Islet precursor cell (in vitro differentiated cells): Measurements from ENCODE around the gene CCDC102A.
A peak's percentile ranks its signal among the peaks of the same experiment; 100 is the strongest.

Experiments
- DNase-seq: peaks from one replicate; pipeline ENCODE4 v3.0.0-alpha.2; 2018

Gene CCDC102A

GRCh38 chr16:57535680-57536305 lies 578 bp downstream of the CCDC102A start:
- DNase-seq = peak; percentile 96

DNA sequence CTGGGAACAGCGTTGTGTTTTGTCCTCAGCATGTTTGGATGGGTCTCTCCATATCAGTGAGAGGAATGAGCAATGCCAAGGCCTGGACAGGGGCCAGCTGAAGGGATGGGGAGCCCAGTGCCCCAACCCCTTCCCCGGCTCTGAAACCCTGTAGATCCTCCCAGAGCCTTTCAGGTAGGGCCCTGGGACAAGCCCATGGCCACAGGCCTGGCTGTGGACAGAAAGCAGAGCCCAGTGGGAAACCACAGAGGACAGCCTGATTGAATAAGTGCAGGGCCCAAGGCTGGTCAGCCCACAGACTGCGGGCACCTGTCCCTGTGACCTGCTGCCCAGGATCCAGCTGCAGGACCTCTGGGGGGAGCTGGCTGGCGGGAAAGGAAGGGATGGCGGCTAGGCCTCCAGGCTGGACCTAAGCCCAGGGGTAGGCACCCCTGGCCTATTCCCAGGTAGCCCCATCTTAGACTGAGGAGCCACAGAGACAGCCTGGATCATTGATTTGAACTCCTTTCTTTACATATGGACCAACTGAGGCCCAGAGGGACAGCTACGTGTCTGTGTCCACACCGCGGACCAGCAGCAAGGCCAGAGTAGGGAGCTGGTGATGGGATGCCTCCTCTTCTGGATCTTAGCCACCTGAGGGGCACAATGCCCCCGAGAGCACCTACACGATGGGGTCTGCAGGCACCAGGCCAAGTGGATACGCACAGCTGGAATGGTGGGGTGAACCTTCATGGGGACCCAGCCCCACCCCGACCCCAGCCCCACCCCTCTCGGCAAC lies 1.3 kb downstream of the CCDC102A start:
- DNase-seq = peak; percentile 52

DNA sequence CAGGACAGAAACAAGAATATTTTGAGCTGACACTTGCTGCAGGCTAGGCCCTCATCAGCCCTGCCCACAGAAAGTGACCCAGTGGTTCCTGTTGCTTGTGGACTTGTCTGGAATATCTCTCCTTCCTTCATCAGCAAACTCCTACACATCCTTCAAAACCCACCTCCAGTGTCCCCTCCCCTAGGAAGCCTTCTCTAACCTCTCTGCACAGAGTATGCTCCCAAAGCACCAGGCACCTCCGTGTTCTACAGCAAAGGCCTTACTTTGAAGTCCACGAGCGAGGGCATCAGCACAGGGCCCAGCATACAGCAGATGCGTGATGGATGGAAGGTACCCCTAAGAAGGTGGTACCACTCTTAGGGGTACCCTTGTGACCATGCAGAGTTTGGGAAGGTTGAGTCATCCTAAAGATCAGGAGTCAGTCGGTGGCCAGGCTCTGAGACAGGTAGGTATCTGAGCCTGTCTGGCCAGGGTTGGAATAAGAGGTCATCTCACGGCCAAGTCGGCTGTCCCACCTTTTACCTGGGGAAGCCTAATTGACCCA lies 2.0 kb downstream of the CCDC102A start:
- DNase-seq = no peak

DNA sequence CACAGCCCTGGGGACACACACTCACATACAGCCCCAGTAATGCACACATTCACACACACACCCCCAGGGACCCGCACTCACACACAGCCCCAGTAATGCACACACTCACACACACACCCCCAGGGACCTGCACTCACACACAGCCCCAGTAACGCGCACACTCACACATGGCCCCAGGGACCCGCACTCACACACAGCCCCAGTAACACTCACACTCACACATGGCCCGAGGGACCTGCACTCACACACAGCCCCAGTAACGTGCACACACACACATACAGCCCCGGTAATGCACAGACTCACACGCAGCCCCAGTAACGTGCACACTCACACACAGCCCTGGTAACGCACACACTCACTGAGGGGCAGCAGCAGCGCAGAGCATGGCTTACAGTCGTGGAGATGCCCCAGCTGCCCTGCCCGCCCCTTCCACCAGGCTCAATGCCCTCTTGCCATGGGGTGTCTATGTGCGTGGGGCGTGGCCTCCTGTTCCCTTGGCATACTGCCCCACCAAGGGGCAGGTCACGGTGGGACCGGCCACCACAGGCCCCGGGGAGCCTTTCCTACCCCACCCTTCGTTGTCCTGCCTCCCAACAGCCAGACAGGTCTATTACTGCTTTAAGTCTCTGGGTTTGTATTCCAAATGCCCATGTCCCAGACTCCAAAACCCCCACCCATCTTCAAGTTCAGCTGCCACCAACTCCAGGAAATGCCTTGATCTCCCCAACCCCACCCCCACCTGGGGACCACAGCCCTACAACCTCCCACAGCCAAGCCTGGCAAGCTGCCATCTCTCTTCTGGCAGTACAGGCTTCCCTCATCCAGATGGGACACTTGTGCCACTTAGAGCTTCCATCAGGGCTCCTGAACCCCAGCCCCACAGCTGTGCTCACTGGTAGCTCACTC lies 2.7 kb downstream of the CCDC102A start:
- peak; percentile 54 for DNase-seq

DNA sequence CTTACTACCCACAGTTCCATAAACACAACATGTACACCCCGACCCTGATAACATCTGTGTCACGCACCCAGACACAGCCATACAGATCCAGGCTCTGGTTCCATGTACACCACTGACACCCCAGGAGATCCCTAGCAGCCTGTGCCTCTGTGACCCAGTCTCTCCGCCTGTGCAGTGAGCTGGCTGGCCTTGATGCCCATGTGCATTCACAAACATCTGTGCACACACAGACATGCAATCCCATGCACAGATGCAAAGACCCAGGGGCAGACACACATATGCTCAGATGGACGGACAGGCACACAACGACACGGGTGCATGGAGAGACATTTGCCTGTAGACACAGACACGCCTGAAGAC lies 4.1 kb downstream of the CCDC102A start:
- DNase-seq = no peak

GRCh38 chr16:57531635-57532265 lies 4.6 kb downstream of the CCDC102A start:
- DNase-seq = no peak

- DNase-seq = no peak
Measured at GRCh38 chr16:57531253-57531575, 5.2 kb downstream of the CCDC102A start.

DNA sequence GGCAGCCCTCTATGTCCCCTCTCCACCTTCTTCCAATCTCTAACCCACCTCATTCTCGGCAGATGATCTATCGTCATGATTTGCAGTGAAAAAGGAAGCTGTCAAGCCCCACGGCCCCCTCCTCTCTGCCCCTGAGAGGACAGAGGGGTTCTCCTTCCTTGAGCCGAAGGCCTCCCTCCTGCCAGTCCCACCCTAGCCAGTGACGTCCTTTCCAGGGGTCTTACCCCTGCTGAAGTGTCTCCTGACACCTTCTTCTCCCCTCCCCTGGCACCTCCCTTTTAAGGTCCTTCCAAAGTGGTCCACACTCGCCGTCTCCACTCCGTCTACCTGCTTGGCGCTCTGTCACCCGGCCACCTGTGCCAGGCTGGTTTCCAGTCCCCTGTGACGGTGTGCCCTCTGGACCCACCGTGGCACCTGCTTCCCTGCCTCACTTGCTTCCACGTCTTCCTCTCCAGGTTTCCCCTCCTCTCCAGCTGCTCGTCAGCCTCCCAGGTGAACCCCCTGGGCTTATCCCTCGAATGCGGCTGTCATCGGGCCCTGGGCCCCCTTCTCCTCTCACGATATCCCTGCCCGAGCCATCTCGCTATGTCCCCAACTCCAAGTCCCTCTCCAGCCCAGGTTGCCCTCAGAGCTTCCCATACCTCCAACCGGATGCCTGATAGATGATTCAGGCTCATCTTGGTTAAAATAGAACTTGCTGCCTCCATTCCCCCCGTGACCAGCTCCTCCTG lies 5.7 kb downstream of the CCDC102A start:
- DNase-seq = peak; percentile 51

GRCh38 chr16:57530104-57530521 lies 6.3 kb downstream of the CCDC102A start:
- DNase-seq = peak; percentile 85

DNA sequence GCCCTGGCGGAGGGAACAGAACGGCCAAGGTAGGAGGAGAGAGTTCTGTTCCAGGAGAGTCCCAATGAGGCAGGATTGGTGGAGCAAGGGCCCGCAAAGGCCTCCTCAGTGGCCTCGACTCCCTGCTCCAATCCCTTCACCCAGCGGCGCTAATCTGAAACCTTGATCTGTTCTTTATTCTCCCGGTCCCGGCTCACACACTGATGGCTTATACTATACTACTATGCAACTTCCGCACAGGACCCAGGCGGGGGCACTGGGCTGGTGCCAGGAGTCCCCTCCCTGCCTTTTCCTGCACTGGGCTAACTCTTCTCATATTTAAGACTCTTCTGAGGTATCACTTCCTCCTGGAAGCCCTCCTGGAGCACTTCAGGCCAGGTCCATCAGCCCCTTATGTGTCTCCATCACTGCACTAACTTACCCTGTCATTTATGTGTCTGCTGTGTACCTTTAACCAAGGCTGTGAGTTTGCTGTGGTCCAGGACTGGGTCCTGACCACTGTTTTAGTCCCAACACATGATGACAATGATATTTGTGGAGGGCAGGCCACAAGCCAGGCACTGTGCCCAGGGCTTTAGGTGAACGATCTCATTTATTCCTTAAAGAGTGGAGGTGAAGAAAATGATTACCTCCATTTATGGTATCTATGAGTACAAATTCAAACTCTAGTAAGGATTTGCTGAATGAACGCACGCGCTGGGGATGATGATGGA lies 6.8 kb downstream of the CCDC102A start:
- DNase-seq = no peak

DNA sequence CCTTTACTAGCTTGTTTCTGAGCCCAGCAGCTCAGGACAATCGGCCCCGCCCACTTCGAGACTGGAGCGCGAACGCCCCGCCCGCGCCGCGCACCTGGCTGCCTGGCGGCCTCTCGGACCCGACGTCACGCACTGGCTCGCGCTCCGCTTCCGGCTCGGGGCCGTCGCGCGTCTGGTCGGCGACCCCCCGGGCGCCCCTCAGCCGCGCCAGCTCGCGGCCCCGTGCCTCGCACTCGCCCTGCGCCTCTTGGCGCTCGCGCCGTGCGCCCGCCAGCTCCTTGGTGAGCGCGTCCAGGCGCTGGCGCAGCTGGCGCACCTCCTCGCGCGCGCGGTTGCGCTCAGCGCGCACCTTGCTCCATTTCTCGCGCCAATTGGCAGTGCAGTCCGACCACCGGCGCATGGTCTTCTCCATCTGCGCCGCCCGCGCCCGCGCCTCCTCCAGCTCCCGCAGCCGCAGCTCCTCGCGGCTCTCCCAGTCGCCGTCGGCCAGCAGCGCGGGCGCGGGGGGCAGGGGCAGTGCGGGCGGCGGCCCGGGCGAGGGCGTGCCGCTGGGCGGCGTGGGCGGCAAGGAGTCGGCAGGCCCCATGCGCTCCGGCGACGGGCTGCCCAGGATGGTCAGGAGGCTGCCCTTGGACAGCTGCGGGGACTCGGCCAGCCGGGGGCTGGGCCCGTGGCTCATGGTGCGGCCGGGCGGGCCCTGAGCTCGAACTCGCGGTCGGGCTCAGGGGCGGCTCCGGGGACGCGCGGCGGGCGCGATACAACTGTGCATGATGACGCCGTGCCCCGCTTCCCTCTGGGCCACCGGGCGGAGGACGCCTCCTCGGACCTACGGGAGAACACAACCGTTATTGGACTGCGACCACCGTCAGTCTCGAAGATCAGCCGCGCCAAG lies 7.6 kb downstream of the CCDC102A start:
- DNase-seq = peak; percentile 84

- no peak for DNase-seq
Measured at GRCh38 chr16:57527610-57528360, 8.6 kb downstream of the CCDC102A start.

DNA sequence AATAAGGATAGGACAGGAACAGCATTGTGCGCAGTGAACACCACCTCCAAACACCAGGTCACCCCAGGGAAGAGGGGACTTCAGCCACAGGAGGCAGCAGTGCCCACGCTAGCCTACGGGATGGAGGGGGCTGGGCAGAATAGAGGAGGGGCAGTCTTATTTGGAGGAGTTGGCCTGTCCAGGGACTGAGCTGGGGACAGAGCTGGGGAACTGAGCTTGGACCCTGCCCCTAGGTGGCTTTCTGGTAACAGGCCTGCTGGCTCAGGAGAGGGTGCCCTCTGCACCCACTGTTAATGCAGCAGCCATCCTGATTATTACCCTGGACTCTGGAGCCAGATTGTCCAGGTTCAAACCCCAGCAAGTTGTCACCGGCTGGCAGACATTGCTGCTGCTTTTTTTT lies 9.3 kb downstream of the CCDC102A start:
- no peak for DNase-seq

DNA sequence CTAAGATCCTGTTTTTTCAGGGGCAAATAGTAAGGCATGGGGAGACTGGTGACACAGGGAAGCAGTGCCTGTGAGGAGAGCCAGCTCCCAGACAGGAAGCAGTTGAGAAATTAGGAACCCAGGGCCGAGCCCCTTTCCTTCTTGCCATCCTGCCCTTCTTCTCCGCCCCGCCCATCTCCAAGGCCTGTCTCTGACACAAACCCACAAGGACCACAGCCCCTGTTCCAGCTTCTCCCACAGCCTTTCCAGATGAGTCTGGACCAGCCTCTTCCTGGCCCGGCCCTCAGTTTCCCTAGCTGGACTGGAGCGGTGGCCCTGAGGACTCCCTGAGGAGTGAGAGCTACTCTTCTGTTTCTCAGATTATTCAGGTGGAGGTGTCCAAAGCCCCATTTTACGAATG lies 9.9 kb downstream of the CCDC102A start:
- no peak for DNase-seq

- DNase-seq = peak; percentile 74
Measured at GRCh38 chr16:57525761-57526160, 10.6 kb downstream of the CCDC102A start.

- no peak for DNase-seq
Measured at GRCh38 chr16:57522960-57523359, 13.4 kb downstream of the CCDC102A start.

- DNase-seq = peak; percentile 91
Measured at GRCh38 chr16:57519796-57520360, 16.5 kb downstream of the CCDC102A start.

- DNase-seq = no peak
Measured at GRCh38 chr16:57518922-57519321, 17.4 kb downstream of the CCDC102A start.

GRCh38 chr16:57518520-57518919 lies 17.9 kb downstream of the CCDC102A start:
- no peak for DNase-seq
